ENCODE results near the gene NTN3. TPM values are rescaled to one million over a fixed set of nuclear protein-coding genes. Genes with fewer than 3 reads are reported as not detected.

The NTN3 gene
- total and polyA plus RNA-seq, 2 of the 8 experiments (the other 6 are each of a cell fraction or from before 2014, with no cell fraction given), result 0.30 to 0.34 TPM

DNA sequence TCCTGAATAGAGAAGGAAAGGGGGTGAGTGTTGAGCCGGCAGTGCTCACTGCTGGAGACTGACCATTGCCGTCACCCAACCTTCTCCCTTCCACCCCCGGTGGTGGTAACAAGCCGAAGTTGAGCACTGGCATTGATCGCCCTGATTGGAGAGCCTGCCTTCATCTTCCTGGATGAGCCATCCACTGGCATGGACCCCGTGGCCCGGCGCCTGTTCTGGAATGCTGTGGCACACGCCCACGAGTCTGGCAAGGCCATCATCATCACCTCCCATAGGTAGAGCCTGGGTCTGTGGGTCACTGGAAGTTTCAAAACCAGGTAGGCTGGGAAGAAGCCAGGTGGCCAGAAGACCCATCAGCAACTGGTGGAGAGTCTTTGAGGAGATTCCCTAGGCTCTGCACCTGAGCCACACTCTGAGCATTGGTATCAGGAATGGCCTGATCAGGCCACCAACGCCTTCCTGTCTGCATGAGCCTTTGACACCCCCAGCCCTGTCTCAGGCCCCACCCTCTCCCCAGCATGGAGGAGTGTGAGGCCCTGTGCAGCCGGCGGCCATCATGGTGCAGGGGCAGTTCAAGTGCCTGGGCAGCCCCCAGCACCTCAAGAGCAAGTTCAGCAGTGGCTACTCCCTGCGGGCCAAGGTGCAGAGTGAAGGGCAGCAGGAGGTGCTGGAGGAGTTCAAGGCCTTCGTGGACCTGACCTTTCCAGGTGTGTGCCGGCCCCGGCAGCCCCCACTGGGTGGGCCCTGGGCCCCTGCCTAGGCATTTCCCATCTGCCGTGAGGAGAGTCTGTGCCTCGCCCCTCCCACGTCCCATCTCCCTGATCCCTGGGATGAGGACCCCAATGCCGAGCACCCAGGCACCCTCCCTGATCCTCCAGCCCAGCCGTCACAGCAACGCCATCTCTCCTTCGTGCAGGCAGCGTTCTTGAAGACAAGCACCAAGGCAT is 46.8 kb upstream of the NTN3 start:
- FAIRE-seq, result no peak
- CTCF ChIA-PET (ENCODE audit: partially characterized antibody), result interaction anchor here (0.6 to 2.0 kb wide), 11 partner anchors 27 to 353 kb away, joined by 3 to 4 read pairs (median 3); no protein-coding TSS in a partner anchor
- 91% methylated on average over 23 of the region's 25 CpGs; no CpG with 5 or more reads in 1 of the 2 experiments for WGBS, 2 experiments (ENCODE audit: extremely low coverage in 1 of 2, insufficient coverage in 1 of 2, insufficient read length in 1 of 2, insufficient replicate concordance in 2 of 2, low coverage in 1 of 2, low lambda C conversion rate in 2 of 2, missing lambda C conversion rate in 1 of 2)
- TF ChIP-seq GABPA (IDR thresholded peaks at IDR 0.05; ENCODE audit: borderline replicate concordance, insufficient read depth, low read length) (no peak), KDM1A (IDR thresholded peaks at IDR 0.05; ENCODE audit: borderline replicate concordance, low read length) (no peak), HDAC6 (IDR thresholded peaks at IDR 0.05; ENCODE audit: low read depth, low read length) (no peak), SAP30 (IDR thresholded peaks at IDR 0.05; ENCODE audit: insufficient read depth, insufficient replicate concordance, low read length) (no peak), SP2 (IDR thresholded peaks at IDR 0.05; ENCODE audit: low read length) (no peak), RNF2 (IDR thresholded peaks at IDR 0.05; ENCODE audit: borderline replicate concordance, low read depth, low read length, missing control alignments, poor library complexity, severe bottlenecking) (no peak), CHD1 (IDR thresholded peaks at IDR 0.05; ENCODE audit: low read depth, low read length) (no peak), RBBP5 (IDR thresholded peaks at IDR 0.05; ENCODE audit: borderline replicate concordance, low read depth, low read length) (no peak), SRF (IDR thresholded peaks at IDR 0.05; ENCODE audit: low read depth, low read length) (no peak)
- TF ChIP-seq, protein P1, sequence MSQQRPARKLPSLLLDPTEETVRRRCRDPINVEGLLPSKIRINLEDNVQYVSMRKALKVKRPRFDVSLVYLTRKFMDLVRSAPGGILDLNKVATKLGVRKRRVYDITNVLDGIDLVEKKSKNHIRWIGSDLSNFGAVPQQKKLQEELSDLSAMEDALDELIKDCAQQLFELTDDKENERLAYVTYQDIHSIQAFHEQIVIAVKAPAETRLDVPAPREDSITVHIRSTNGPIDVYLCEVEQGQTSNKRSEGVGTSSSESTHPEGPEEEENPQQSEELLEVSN (IDR thresholded peaks at IDR 0.05), result no peak

More for the DNA sequence above, 46.8 kb upstream of the NTN3 start:
- peaks cover 0 to 9% (median 2%) of the 10 kb centered on the region in 4 experiments; a peak in 2 of 7 replicates for H3K27me3 ChIP-seq (replicated peaks in 1 of 4; ENCODE audit: control insufficient read depth in 3 of 4, extremely low read depth in 1 of 4, insufficient read depth in 3 of 4, low read length in 3 of 4)
- no peak overlapping the region for H4K5ac ChIP-seq (ENCODE audit: insufficient read length, low read depth, low read length)
- POLR2A ChIA-PET (ENCODE audit: partially characterized antibody), result no interaction called here
- no peak overlapping the region; the same call in 1 of the 2 replicates for H2BK15ac ChIP-seq (ENCODE audit: low read length)
- no peak overlapping the region for H4K8ac ChIP-seq (ENCODE audit: extremely low read depth, insufficient read depth, low read length)
- H3K23ac ChIP-seq (ENCODE audit: insufficient read length), result no peak overlapping the region
- no peak overlapping the region for H3K18ac ChIP-seq (ENCODE audit: extremely low read depth, low read length)
- no peak overlapping the region for H3K4ac ChIP-seq (replicated peaks; ENCODE audit: insufficient read length, low read depth, low read length)
- H3K79me2 ChIP-seq (ENCODE audit: control insufficient read depth in 1 of 2, insufficient read depth in 2 of 2, low read length in 2 of 2), result no peaks in the 10 kb centered on the region
- H2BK12ac ChIP-seq (ENCODE audit: low read depth, low read length), result no peak overlapping the region
- H3K4me1 ChIP-seq (replicated peaks in 1 of 4; ENCODE audit: control insufficient read depth in 3 of 4, insufficient read depth in 4 of 4, low read length in 3 of 4), result peaks cover 0 to 7% (median 4%) of the 10 kb centered on the region in 4 experiments; a peak in 5 of 7 replicates
- no peak overlapping the region for H3K4me2 ChIP-seq (ENCODE audit: insufficient read depth in 1 of 2, low read depth in 2 of 2, low read length in 2 of 2)
- H3K9ac ChIP-seq (replicated peaks in 1 of 4; ENCODE audit: extremely low read depth in 1 of 4, low read depth in 3 of 4, low read length in 3 of 4), result no peak overlapping the region
- H2BK5ac ChIP-seq (ENCODE audit: low read depth, low read length), result no peak overlapping the region
- H3K56ac ChIP-seq (replicated peaks; ENCODE audit: insufficient read length, low read depth, low read length), result no peak overlapping the region
- H2BK120ac ChIP-seq (replicated peaks; ENCODE audit: low read depth, low read length), result no peak overlapping the region
- H3K14ac ChIP-seq (ENCODE audit: insufficient read length), result no peak overlapping the region
- H4K20me1 ChIP-seq (replicated peaks in 1 of 2; ENCODE audit: control insufficient read depth in 1 of 2, insufficient read depth in 2 of 2, low read length in 2 of 2), result no peaks in the 10 kb centered on the region
- no peak overlapping the region for H2AK5ac ChIP-seq (ENCODE audit: low read depth, low read length)
- H3K23me2 ChIP-seq (ENCODE audit: low read depth, low read length), result peaks cover 6% of the 10 kb centered on the region; the same call in 1 of the 2 replicates
- no peak overlapping the region for H2BK20ac ChIP-seq (ENCODE audit: low read length)
- H3K4me3 ChIP-seq (ENCODE audit: extremely low read depth in 1 of 4, insufficient read depth in 2 of 4, low read depth in 3 of 4, low read length in 4 of 4), result no peak overlapping the region
- H4K91ac ChIP-seq (replicated peaks; ENCODE audit: insufficient read length, low read length), result no peak overlapping the region
- DNase-seq (ENCODE audit: low read depth in 1 of 2, low spot score in 2 of 2), result no peak
- no peaks in the 10 kb centered on the region for H3K79me1 ChIP-seq (ENCODE audit: low read depth, low read length)
- no peaks in the 10 kb centered on the region for H3K9me3 ChIP-seq (ENCODE audit: insufficient read depth in 2 of 2, low read depth in 1 of 2, low read length in 1 of 2)
- no peak overlapping the region for H3K27ac ChIP-seq (ENCODE audit: low read depth, low read length)
- H2AFZ ChIP-seq (ENCODE audit: low read length), result no peak overlapping the region
- H3K36me3 ChIP-seq (ENCODE audit: control insufficient read depth in 2 of 4, insufficient read depth in 4 of 4, low read length in 3 of 4), result no peaks in the 10 kb centered on the region
